GM23338 (cell line): ENCODE measurements around the gene NR5A2. TPM values are rescaled to one million over a fixed set of nuclear protein-coding genes. Genes with fewer than 3 reads are reported as not detected.

Experiments
- ATAC-seq: fragments of 200-7000 bp; cut with Tn5 transposase; 3 replicates; pipeline ENCODE4 v1.9.1; 2020
- DNase-seq: peaks from one replicate; pipeline ENCODE4 v3.0.0-alpha.2; 2015; ENCODE audit warnings: low spot score
- H2AFZ ChIP-seq: fragments of 200-600 bp; sonication (generic); 2 replicates; pipeline ENCODE4 v1.8.0; 2016; ENCODE audit warnings: antibody characterized with exemption, mild to moderate bottlenecking, moderate library complexity
- H3F3A ChIP-seq: fragments of 200-600 bp; sonication (generic); replicated peaks from 2 replicates; pipeline ENCODE4 v1.8.0; 2017; ENCODE audit warnings: antibody characterized with exemption, mixed run types, low read depth
- H3K27ac ChIP-seq: fragments of 200-600 bp; sonication (generic); 2 replicates; pipeline ENCODE4 v1.6.1; 2016; ENCODE audit warnings: low read depth
- H3K27me3 ChIP-seq: fragments of 200-600 bp; sonication (generic); 2 replicates; pipeline ENCODE4 v1.8.0; 2016; ENCODE audit warnings: mild to moderate bottlenecking, mixed run types, moderate library complexity; ENCODE audit not compliant: insufficient read depth
- H3K36me3 ChIP-seq: fragments of 200-600 bp; sonication (generic); 2 replicates; pipeline ENCODE4 v1.8.0; 2016; ENCODE audit warnings: mild to moderate bottlenecking; ENCODE audit not compliant: insufficient read depth
- H3K4me1 ChIP-seq: fragments of 200-600 bp; sonication (generic); 2 replicates; pipeline ENCODE4 v1.8.0; 2016; ENCODE audit warnings: mild to moderate bottlenecking, moderate library complexity; ENCODE audit not compliant: insufficient read depth
- H3K4me2 ChIP-seq: fragments of 200-600 bp; sonication (generic); 2 replicates; pipeline ENCODE4 v1.7.1; 2017; ENCODE audit warnings: mixed run types
- H3K4me3 ChIP-seq: fragments of 200-600 bp; sonication (generic); 2 replicates; pipeline ENCODE4 v1.6.1; 2016; ENCODE audit warnings: mixed run types
- H3K79me2 ChIP-seq: fragments of 200-600 bp; sonication (generic); replicated peaks from 2 replicates; pipeline ENCODE4 v1.8.0; 2017; ENCODE audit warnings: mild to moderate bottlenecking; ENCODE audit not compliant: insufficient read depth
- H3K9me2 ChIP-seq: fragments of 200-600 bp; sonication (generic); 2 replicates; pipeline ENCODE4 v1.8.0; 2017; ENCODE audit not compliant: insufficient read depth
- H4K20me1 ChIP-seq: fragments of 200-600 bp; sonication (generic); replicated peaks from 2 replicates; pipeline ENCODE4 v1.8.0; 2017; ENCODE audit warnings: mild to moderate bottlenecking; ENCODE audit not compliant: insufficient read depth
- H3K27ac Mint-ChIP-seq: 2 replicates; pipeline ENCODE4 v1.8.0; 2020; ENCODE audit warnings: inconsistent platforms, mild to moderate bottlenecking, moderate library complexity, mixed read lengths
- H3K27me3 Mint-ChIP-seq: 3 replicates; pipeline ENCODE4 v1.8.0; 2022; ENCODE audit warnings: low read depth, mild to moderate bottlenecking, moderate library complexity, mixed read lengths, inconsistent platforms; ENCODE audit not compliant: insufficient read depth, poor library complexity
- H3K36me3 Mint-ChIP-seq: 3 replicates; pipeline ENCODE4 v1.8.0; 2021; ENCODE audit warnings: low read depth, mild to moderate bottlenecking, inconsistent platforms, moderate library complexity, mixed read lengths
- H3K4me1 Mint-ChIP-seq: 3 replicates; pipeline ENCODE4 v1.8.0; 2020; ENCODE audit warnings: mild to moderate bottlenecking, inconsistent platforms, mixed read lengths
- H3K4me3 Mint-ChIP-seq: 3 replicates; pipeline ENCODE4 v1.8.0; 2021; ENCODE audit warnings: moderate library complexity, mild to moderate bottlenecking, inconsistent platforms, mixed read lengths
- H3K9me3 Mint-ChIP-seq: 3 replicates; pipeline ENCODE4 v1.8.0; 2020; ENCODE audit warnings: moderate library complexity, mild to moderate bottlenecking, inconsistent platforms, mixed read lengths
- CREB1 ChIP-seq: fragments of 250-450 bp; sonication (Bioruptor Pico); IDR thresholded peaks from 2 replicates; pipeline ENCODE4 v1.5.0; 2020; ENCODE audit warnings: low read depth, mild to moderate bottlenecking, moderate library complexity
- ETS1 ChIP-seq: IDR thresholded peaks from 2 replicates; pipeline ENCODE4 v1.6.1; 2016; ENCODE audit warnings: antibody characterized with exemption
- EZH2 ChIP-seq: fragments of 200-600 bp; sonication (generic); IDR thresholded peaks from one replicate; pipeline ENCODE4 v1.8.0; 2017; ENCODE audit warnings: antibody characterized with exemption, mild to moderate bottlenecking, low read depth; ENCODE audit not compliant: unreplicated experiment
- EZH2phosphoT487 ChIP-seq: fragments of 200-600 bp; sonication (generic); IDR thresholded peaks from one replicate; pipeline ENCODE4 v1.8.1; 2018; ENCODE audit warnings: antibody characterized with exemption; ENCODE audit not compliant: unreplicated experiment
- NANOG ChIP-seq: IDR thresholded peaks from 2 replicates; pipeline ENCODE4 v1.6.1; 2016; ENCODE audit warnings: antibody characterized with exemption, borderline replicate concordance
- ZNF331 ChIP-seq: fragments of 250-450 bp; sonication (Bioruptor Pico); IDR thresholded peaks from 2 replicates; pipeline ENCODE4 v1.5.0; 2020; ENCODE audit warnings: low read depth, mild to moderate bottlenecking, moderate library complexity
- polyA plus RNA-seq: library from polyadenylated mRNA; unstranded; fragments of >200 nt; fragmentation: Nextera tagmentation; extraction: Ambion mirVana; gene quantifications from 2 replicates; pipeline ENCODE4 v1.2.1, GENCODE V29; 2016
- total RNA-seq: library from RNA; depleted of rRNA; stranded (reverse); fragments of >200 nt; shearing (Covaris generic); gene quantifications from 2 replicates; pipeline ENCODE4 v1.2.3, GENCODE V29; 2014
- TF ChIP-seq, protein P1 (sequence below): IDR thresholded peaks from one replicate; pipeline ENCODE4 v1.6.1; 2018; ENCODE audit warnings: antibody characterized with exemption; ENCODE audit not compliant: unreplicated experiment

NR5A2 gene
- total and polyA plus RNA-seq, 2 experiments from 2014 or later: 4.4 to 13.1 TPM

DNA sequence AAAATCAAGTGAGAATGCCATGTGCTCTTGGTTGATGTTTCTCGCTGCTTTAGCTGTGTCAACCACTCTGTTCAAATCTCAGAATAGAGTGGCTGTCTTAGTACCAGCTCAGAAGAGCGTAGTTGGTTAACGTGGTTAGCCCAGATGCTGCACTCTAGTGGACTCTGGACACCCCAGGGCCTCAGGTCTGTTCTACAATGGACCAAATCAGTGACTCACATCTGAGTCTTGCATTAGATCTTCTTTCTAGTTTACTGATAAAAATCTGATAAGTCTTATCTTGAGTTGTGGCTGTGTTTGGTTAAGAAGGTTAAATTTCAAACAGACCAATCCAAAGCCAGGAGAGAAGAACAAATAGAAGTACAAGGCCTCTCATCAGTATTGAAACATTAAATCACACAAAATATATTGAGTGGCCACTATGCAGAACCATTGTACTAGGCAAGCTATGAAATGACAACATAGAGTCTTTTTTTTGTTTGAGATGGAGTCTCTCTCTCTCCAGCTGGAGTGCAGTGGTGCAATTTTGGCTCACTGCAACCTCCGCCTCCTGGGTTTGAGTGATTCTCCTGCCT is 104.1 kb downstream of the NR5A2 start:
- Histone ChIP-seq H3K27ac (no peak overlapping the region), H3K4me1 (peaks cover 20% of the 10 kb centered on the region), H3K9me2 (no peaks in the 10 kb centered on the region), H3K4me2 (no peak overlapping the region), H4K20me1 (no peaks in the 10 kb centered on the region), H3K36me3 (no peaks in the 10 kb centered on the region), H3K27me3 (no peaks in the 10 kb centered on the region), H3K4me3 (no peak overlapping the region), H3K79me2 (no peaks in the 10 kb centered on the region), H2AFZ (no peak overlapping the region), H3F3A (no peaks in the 10 kb centered on the region)
- no peaks in the 10 kb centered on the region for H3K36me3 Mint-ChIP-seq
- H3K4me1 Mint-ChIP-seq: peaks cover 21% of the 10 kb centered on the region
- H3K27me3 Mint-ChIP-seq: no peaks in the 10 kb centered on the region
- H3K4me3 Mint-ChIP-seq: no peak overlapping the region
- 0 out of 2 replicates have a peak overlapping the region, but pooled peaks have one; percentile 41 for H3K27ac Mint-ChIP-seq
- DNase-seq (no peak), ATAC-seq (no peak)
- no peaks in the 10 kb centered on the region for H3K9me3 Mint-ChIP-seq
- TF ChIP-seq CREB1 (CRISPR knock-in tag): no peak

GRCh38 chr1:200133123-200133522 is 105.6 kb downstream of the NR5A2 start:
- H3K4me3 ChIP-seq: no peak overlapping the region
- peaks cover 21% of the 10 kb centered on the region for H3K4me1 Mint-ChIP-seq
- H3K36me3 Mint-ChIP-seq: no peaks in the 10 kb centered on the region
- no peaks in the 10 kb centered on the region for H3K79me2 ChIP-seq
- no peaks in the 10 kb centered on the region for H3K27me3 ChIP-seq
- H3K36me3 ChIP-seq: no peaks in the 10 kb centered on the region
- H3K27me3 Mint-ChIP-seq: no peaks in the 10 kb centered on the region
- H3K27ac ChIP-seq: no peak overlapping the region
- H3K4me2 ChIP-seq: no peak overlapping the region
- no peaks in the 10 kb centered on the region for H3F3A ChIP-seq
- DNase-seq (no peak), ATAC-seq (no peak)
- no peaks in the 10 kb centered on the region for H3K9me2 ChIP-seq
- no peak overlapping the region for H3K27ac Mint-ChIP-seq
- peaks cover 20% of the 10 kb centered on the region for H3K4me1 ChIP-seq
- no peak for TF ChIP-seq ETS1
- TF ChIP-seq EZH2: no peak
- no peak for TF ChIP-seq ZNF331 (CRISPR knock-in tag)
- no peak for TF ChIP-seq NANOG
- H3K4me3 Mint-ChIP-seq: no peak overlapping the region
- H2AFZ ChIP-seq: no peak overlapping the region
- H4K20me1 ChIP-seq: no peaks in the 10 kb centered on the region
- H3K9me3 Mint-ChIP-seq: no peaks in the 10 kb centered on the region

DNA sequence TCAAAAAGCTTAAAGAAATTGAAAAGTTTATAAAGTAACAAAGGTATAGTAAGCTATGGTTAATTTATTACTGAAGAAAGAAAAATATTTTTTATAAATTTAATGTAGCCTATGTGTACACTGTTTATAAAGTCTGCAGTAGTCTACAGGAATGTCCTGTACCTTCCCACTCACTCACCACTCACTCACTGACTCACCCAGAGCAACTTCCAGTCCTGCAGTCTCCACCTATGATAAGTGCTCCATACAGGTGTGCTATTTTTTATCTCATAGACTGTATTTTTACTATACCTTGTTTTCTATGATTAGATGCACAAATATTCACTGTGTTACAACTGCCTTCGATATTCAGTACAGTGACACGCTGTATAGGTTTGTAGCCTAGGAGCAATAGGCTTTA is 106.6 kb downstream of the NR5A2 start:
- H3K36me3 Mint-ChIP-seq: no peaks in the 10 kb centered on the region
- no peaks in the 10 kb centered on the region for H3K36me3 ChIP-seq
- H2AFZ ChIP-seq: no peak overlapping the region
- H3K27me3 ChIP-seq: no peaks in the 10 kb centered on the region
- no peak overlapping the region for H3K27ac Mint-ChIP-seq
- no peaks in the 10 kb centered on the region for H4K20me1 ChIP-seq
- H3K4me2 ChIP-seq: no peak overlapping the region
- no peaks in the 10 kb centered on the region for H3K9me3 Mint-ChIP-seq
- H3K27ac ChIP-seq: no peak overlapping the region
- H3K79me2 ChIP-seq: no peaks in the 10 kb centered on the region
- H3K4me3 Mint-ChIP-seq: no peak overlapping the region
- peaks cover 15% of the 10 kb centered on the region for H3K4me1 Mint-ChIP-seq
- H3K4me3 ChIP-seq: no peak overlapping the region
- no peaks in the 10 kb centered on the region for H3K9me2 ChIP-seq
- no peaks in the 10 kb centered on the region for H3F3A ChIP-seq
- no peak for DNase-seq
- peaks cover 16% of the 10 kb centered on the region for H3K4me1 ChIP-seq
- ATAC-seq: no peak
- no peaks in the 10 kb centered on the region for H3K27me3 Mint-ChIP-seq
- TF ChIP-seq EZH2phosphoT487 (no peak), ETS1 (no peak), EZH2 (no peak)
- TF ChIP-seq, protein P1, sequence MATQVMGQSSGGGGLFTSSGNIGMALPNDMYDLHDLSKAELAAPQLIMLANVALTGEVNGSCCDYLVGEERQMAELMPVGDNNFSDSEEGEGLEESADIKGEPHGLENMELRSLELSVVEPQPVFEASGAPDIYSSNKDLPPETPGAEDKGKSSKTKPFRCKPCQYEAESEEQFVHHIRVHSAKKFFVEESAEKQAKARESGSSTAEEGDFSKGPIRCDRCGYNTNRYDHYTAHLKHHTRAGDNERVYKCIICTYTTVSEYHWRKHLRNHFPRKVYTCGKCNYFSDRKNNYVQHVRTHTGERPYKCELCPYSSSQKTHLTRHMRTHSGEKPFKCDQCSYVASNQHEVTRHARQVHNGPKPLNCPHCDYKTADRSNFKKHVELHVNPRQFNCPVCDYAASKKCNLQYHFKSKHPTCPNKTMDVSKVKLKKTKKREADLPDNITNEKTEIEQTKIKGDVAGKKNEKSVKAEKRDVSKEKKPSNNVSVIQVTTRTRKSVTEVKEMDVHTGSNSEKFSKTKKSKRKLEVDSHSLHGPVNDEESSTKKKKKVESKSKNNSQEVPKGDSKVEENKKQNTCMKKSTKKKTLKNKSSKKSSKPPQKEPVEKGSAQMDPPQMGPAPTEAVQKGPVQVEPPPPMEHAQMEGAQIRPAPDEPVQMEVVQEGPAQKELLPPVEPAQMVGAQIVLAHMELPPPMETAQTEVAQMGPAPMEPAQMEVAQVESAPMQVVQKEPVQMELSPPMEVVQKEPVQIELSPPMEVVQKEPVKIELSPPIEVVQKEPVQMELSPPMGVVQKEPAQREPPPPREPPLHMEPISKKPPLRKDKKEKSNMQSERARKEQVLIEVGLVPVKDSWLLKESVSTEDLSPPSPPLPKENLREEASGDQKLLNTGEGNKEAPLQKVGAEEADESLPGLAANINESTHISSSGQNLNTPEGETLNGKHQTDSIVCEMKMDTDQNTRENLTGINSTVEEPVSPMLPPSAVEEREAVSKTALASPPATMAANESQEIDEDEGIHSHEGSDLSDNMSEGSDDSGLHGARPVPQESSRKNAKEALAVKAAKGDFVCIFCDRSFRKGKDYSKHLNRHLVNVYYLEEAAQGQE: no peak
